Measurements from ENCODE around the gene BRAF. TPM values are rescaled to one million over a fixed set of nuclear protein-coding genes. Genes with fewer than 3 reads are reported as not detected.

BRAF gene
- total RNA-seq, 1 donor from 2014 or later: 52.8 TPM

DNA sequence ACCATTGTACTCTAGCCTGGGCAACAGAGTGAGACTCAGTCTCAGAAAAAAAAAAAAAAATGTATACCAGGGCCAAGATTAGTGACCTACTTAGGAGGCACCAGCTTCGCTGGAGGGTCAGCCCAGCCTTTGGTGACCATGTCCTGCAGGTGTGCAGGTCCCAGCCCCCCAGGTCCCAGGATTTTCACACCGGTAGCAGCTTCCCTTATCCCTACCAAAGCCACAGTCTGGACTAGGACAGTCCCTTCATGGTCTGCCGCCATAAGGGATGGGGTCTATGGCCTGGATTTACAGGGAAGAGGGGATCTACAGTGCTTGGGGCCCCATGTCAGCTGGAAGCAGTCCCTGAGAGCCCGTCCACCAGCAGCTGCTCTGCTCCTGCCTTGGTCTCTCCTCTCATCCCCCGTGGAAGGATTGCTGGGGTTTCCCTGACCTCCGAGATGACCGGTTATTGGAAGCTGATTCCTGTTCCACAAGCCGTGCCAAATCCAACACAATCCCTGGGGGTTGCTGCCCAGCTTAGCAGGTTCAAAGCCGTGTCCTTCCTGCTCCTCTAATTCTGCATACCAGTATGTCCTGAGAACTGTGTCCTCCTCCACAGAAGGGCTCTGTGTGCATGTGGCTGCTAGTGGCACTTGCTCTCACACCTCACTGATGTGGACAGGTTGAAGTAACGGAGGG is 239.2 kb downstream of the BRAF start:
- DNase-seq (ENCODE audit: extremely low spot score in 2 of 2): no peak
- intact Hi-C loops (cut with DNase I): no loop called here
- TF ChIP-seq, protein P1, sequence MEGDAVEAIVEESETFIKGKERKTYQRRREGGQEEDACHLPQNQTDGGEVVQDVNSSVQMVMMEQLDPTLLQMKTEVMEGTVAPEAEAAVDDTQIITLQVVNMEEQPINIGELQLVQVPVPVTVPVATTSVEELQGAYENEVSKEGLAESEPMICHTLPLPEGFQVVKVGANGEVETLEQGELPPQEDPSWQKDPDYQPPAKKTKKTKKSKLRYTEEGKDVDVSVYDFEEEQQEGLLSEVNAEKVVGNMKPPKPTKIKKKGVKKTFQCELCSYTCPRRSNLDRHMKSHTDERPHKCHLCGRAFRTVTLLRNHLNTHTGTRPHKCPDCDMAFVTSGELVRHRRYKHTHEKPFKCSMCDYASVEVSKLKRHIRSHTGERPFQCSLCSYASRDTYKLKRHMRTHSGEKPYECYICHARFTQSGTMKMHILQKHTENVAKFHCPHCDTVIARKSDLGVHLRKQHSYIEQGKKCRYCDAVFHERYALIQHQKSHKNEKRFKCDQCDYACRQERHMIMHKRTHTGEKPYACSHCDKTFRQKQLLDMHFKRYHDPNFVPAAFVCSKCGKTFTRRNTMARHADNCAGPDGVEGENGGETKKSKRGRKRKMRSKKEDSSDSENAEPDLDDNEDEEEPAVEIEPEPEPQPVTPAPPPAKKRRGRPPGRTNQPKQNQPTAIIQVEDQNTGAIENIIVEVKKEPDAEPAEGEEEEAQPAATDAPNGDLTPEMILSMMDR (IDR thresholded peaks at IDR 0.05): no peak
- TF ChIP-seq POLR2A (IDR thresholded peaks at IDR 0.05): no peak
- TF ChIP-seq POLR2AphosphoS5 (IDR thresholded peaks at IDR 0.05; ENCODE audit: insufficient read depth in 1 of 2, low read depth in 1 of 2): no peak
- Histone ChIP-seq H3K4me1 (no peaks in the 10 kb centered on the region), H3K4me3 (no peak overlapping the region), H3K27ac (no peak overlapping the region), H3K27me3 (no peaks in the 10 kb centered on the region), H3K36me3 (peaks cover 0 to 34% of the 10 kb centered on the region in 2 donors), H3K9me3 (no peaks in the 10 kb centered on the region)

DNA sequence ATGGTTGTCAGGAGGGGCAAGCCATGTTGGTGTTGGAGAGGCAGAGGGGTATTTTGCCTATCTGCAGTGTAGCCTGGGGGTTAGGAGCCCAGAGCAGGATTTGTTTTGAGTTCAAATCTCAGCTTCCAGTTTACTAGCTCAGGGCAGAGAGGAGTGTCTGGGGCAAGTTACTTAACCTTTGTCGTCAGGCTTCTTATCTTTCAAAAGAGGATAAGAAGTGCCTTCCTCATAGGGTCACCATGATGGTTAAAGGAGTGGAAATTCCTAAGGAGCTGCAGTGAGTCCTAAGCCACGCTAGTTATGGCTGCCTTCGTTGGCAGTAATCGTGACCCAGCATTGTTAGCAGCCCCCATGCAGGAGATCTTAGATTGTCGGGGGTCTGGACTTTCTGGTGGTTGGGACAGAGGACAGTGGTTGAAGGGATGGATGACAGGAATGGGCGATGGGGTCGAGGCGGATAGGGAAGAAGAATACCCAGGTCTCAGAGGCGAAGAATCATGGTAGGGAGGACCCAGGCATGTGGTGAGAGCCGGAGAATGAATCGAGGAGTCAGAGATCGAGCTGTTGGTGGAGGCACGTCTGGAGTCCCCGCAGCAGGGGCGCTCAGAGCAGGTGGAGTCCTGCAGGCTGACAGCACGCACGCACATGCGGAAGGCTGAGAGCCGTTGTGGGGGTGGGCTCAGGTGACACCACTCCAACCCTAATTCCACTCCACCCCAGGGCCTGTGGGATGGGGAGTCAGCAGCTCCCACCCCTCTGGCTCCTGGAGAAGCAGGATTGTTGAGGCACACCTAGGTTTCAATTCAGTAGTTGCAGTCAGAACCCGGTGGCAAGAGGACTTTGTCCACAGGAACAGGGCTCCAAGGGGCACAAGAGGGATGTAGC is 240.4 kb downstream of the BRAF start:
- Histone ChIP-seq H3K9me3 (no peaks in the 10 kb centered on the region), H3K27ac (no peak overlapping the region), H3K27me3 (no peaks in the 10 kb centered on the region), H3K4me1 (no peaks in the 10 kb centered on the region), H3K36me3 (peaks cover 0 to 26% of the 10 kb centered on the region in 2 donors), H3K4me3 (no peak overlapping the region)
- TF ChIP-seq POLR2A (IDR thresholded peaks at IDR 0.05) (no peak), POLR2AphosphoS5 (IDR thresholded peaks at IDR 0.05; ENCODE audit: insufficient read depth in 1 of 2, low read depth in 1 of 2) (no peak)
- TF ChIP-seq, protein P1 (IDR thresholded peaks at IDR 0.05): no peak
- DNase-seq (ENCODE audit: extremely low spot score in 2 of 2): no peak
- intact Hi-C loops (cut with DNase I): no loop called here

DNA sequence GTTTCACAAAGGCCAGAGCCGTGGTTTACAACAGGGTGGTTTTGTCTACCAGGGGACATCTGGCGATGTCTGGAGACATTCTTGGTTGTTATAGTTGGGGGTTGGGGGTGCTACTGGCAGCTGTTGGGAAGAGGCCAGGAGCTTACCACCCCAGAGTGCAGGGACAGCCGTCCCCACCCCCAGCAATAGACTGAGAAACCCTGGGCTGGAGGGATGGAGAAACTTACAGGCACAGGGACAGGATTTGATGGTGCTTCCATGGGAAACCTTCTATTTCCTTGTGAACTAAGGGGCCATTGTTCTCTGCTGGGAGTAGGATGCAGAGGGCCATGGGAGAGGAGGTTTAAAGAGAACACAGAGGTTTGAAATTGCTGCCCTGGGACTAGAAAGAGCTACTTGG is 241.1 kb downstream of the BRAF start:
- Histone ChIP-seq H3K36me3 (peaks cover 0 to 26% of the 10 kb centered on the region in 2 donors), H3K4me3 (no peak overlapping the region), H3K27me3 (no peaks in the 10 kb centered on the region), H3K27ac (no peak overlapping the region), H3K4me1 (no peaks in the 10 kb centered on the region), H3K9me3 (no peaks in the 10 kb centered on the region)
- intact Hi-C loops (cut with DNase I): no loop called here
- TF ChIP-seq POLR2A (IDR thresholded peaks at IDR 0.05): no peak
- no peak for TF ChIP-seq POLR2AphosphoS5 (IDR thresholded peaks at IDR 0.05; ENCODE audit: insufficient read depth in 1 of 2, low read depth in 1 of 2)
- TF ChIP-seq, protein P1 (IDR thresholded peaks at IDR 0.05): no peak
- no peak for DNase-seq (ENCODE audit: extremely low spot score in 2 of 2)

DNA sequence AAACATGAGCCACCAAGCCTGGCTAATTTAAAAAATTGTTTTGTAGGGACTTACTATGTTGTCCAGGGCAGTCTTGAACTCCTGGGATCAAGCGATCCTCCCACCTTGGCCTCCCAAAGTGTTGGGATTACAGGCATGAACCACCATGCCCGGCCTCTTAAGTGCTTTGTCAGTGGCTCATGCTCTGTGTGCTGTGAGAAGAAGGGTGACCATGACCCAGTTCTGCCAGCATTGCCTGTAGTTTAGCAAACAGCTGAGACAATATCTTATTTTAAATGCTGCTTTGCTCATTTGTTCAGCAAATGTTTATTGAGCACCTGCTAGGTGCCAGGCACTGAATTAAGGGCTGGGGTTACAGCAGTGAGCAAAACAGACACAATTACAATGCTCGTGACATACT is 243.0 kb downstream of the BRAF start:
- TF ChIP-seq, protein P1 (IDR thresholded peaks at IDR 0.05): no peak
- TF ChIP-seq POLR2AphosphoS5 (IDR thresholded peaks at IDR 0.05; ENCODE audit: insufficient read depth in 1 of 2, low read depth in 1 of 2): no peak
- TF ChIP-seq POLR2A (IDR thresholded peaks at IDR 0.05): no peak
- no peaks in the 10 kb centered on the region for H3K4me1 ChIP-seq
- peaks cover 0 to 20% of the 10 kb centered on the region in 2 donors for H3K36me3 ChIP-seq
- no peak for DNase-seq (ENCODE audit: extremely low spot score in 2 of 2)
- H3K9me3 ChIP-seq: no peaks in the 10 kb centered on the region
- H3K27ac ChIP-seq: no peak overlapping the region
- H3K27me3 ChIP-seq: no peaks in the 10 kb centered on the region
- H3K4me3 ChIP-seq: no peak overlapping the region
- intact Hi-C loops (cut with DNase I): no loop called here
